H1 (cell line): ENCODE data around the gene ENTPD8. TPM values are rescaled to one million over a fixed set of nuclear protein-coding genes. Genes with fewer than 3 reads are reported as not detected.

Experiments
- CTCF ChIA-PET: fragments of 300-600 bp; sonication (Branson Sonifier 250); formaldehyde crosslinking; loops from one replicate; lab custom pipeline; 2021; ENCODE audit not compliant: partially characterized antibody; lab: Charles Lee
- POLR2A ChIA-PET: fragments of 300-600 bp; sonication (Branson Sonifier 250); formaldehyde crosslinking; loops from one replicate; lab custom pipeline; 2021; ENCODE audit warnings: inconsistent platforms; ENCODE audit not compliant: partially characterized antibody; lab: Charles Lee
- DNase-seq, 2 experiments: peaks; one replicate each; pipeline versions ENCODE4 v3.0.0 to v3.0.0-alpha.2; 2010 to 2022; ENCODE audit warnings: low spot score in 2 of 2, low read depth in 1 of 2, mixed read lengths in 1 of 2
- FAIRE-seq: peaks from 2 replicates; lab custom pipeline; 2011; peaks lifted over from hg19 to GRCh38; lab: Jason Lieb, UNC
- H2AFZ ChIP-seq: 2 replicates; pipeline ENCODE4 v1.8.1; 2012; ENCODE audit warnings: low read length, inconsistent platforms
- H2AK5ac ChIP-seq: 2 replicates; pipeline ENCODE4 v1.6.1; 2013; ENCODE audit warnings: low read depth, low read length
- H2BK120ac ChIP-seq: replicated peaks from 2 replicates; pipeline ENCODE3; 2013; ENCODE audit warnings: low read depth, low read length, inconsistent platforms
- H2BK12ac ChIP-seq: 2 replicates; pipeline ENCODE4 v1.6.1; 2013; ENCODE audit warnings: low read depth, low read length
- H2BK15ac ChIP-seq: 2 replicates; pipeline ENCODE4 v1.6.1; 2013; ENCODE audit warnings: low read length
- H2BK20ac ChIP-seq: 2 replicates; pipeline ENCODE4 v1.6.1; 2013; ENCODE audit warnings: low read length
- H2BK5ac ChIP-seq: 2 replicates; pipeline ENCODE4 v1.6.1; 2013; ENCODE audit warnings: low read depth, low read length
- H3K14ac ChIP-seq: 2 replicates; pipeline ENCODE4 v1.6.1; 2013; ENCODE audit warnings: inconsistent platforms; ENCODE audit not compliant: insufficient read length
- H3K18ac ChIP-seq: 2 replicates; pipeline ENCODE4 v1.6.1; 2013; ENCODE audit warnings: low read length; ENCODE audit errors: extremely low read depth
- H3K23ac ChIP-seq: 2 replicates; pipeline ENCODE4 v1.6.1; 2013; ENCODE audit warnings: inconsistent platforms; ENCODE audit not compliant: insufficient read length
- H3K23me2 ChIP-seq: 2 replicates; pipeline ENCODE4 v1.6.1; 2013; ENCODE audit warnings: low read depth, low read length
- H3K27ac ChIP-seq: 2 replicates; pipeline ENCODE4 v1.6.1; 2011; ENCODE audit warnings: low read depth, low read length, inconsistent platforms
- H3K27me3 ChIP-seq, 4 experiments: replicated peaks in 1 of 4; 1 replicate in 1 of 4; 2 replicates in 3 of 4; pipeline versions ENCODE4 v1.6.1 to v1.8.1; 2011 to 2013; ENCODE audit warnings: low read length in 3 of 4, mild to moderate bottlenecking in 3 of 4, inconsistent platforms in 2 of 4, mixed read lengths in 2 of 4, moderate library complexity in 1 of 4; ENCODE audit not compliant: control insufficient read depth in 3 of 4, insufficient read depth in 3 of 4; ENCODE audit errors: extremely low read depth in 1 of 4
- H3K36me3 ChIP-seq, 4 experiments: 2 replicates each; pipeline versions ENCODE4 v1.6.1 to v1.8.1; 2011 to 2013; ENCODE audit warnings: mild to moderate bottlenecking in 4 of 4, low read length in 3 of 4, moderate library complexity in 2 of 4, control low read depth in 1 of 4, inconsistent platforms in 1 of 4; ENCODE audit not compliant: insufficient read depth in 4 of 4, control insufficient read depth in 2 of 4
- H3K4ac ChIP-seq: replicated peaks from 2 replicates; pipeline ENCODE3; 2013; ENCODE audit warnings: low read length, low read depth, mixed read lengths, inconsistent platforms; ENCODE audit not compliant: insufficient read length
- H3K4me1 ChIP-seq, 4 experiments: replicated peaks in 1 of 4; 1 replicate in 1 of 4; 2 replicates in 3 of 4; pipeline versions ENCODE4 v1.6.1 to v1.8.1; 2011 to 2013; ENCODE audit warnings: low read length in 3 of 4, inconsistent platforms in 2 of 4, mixed read lengths in 1 of 4; ENCODE audit not compliant: insufficient read depth in 4 of 4, control insufficient read depth in 3 of 4
- H3K4me2 ChIP-seq, 2 experiments: 2 replicates each; pipeline versions ENCODE4 v1.6.1 to v1.8.1; 2011 to 2013; ENCODE audit warnings: low read depth in 2 of 2, low read length in 2 of 2, control low read depth in 1 of 2, inconsistent platforms in 1 of 2, mild to moderate bottlenecking in 1 of 2; ENCODE audit not compliant: insufficient read depth in 1 of 2
- H3K4me3 ChIP-seq, 4 experiments: fragments of 200-600, 300-600 bp in 1 of 4; sonication (generic), shearing (Covaris generic), sonication (Bioruptor Twin) in 1 of 4; 2 replicates each; pipeline versions ENCODE4 v1.5.1 to v1.8.1; 2011 to 2016; ENCODE audit warnings: low read length in 4 of 4, low read depth in 3 of 4, control low read depth in 2 of 4, inconsistent platforms in 2 of 4, mild to moderate bottlenecking in 2 of 4, mixed read lengths in 1 of 4, moderate library complexity in 1 of 4; ENCODE audit not compliant: insufficient read depth in 2 of 4; ENCODE audit errors: extremely low read depth in 1 of 4
- H3K56ac ChIP-seq: replicated peaks from 2 replicates; pipeline ENCODE3; 2013; ENCODE audit warnings: low read depth, mild to moderate bottlenecking, mixed read lengths, low read length, inconsistent platforms; ENCODE audit not compliant: insufficient read length
- H3K79me1 ChIP-seq: 2 replicates; pipeline ENCODE4 v1.6.1; 2013; ENCODE audit warnings: low read depth, low read length, control low read depth
- H3K79me2 ChIP-seq, 2 experiments: 2 replicates each; pipeline versions ENCODE4 v1.6.1 to v1.8.1; 2012 to 2013; ENCODE audit warnings: low read length in 2 of 2, mild to moderate bottlenecking in 2 of 2, inconsistent platforms in 1 of 2; ENCODE audit not compliant: insufficient read depth in 2 of 2, control insufficient read depth in 1 of 2
- H3K9ac ChIP-seq, 4 experiments: replicated peaks in 1 of 4; 1 replicate in 1 of 4; 2 replicates in 3 of 4; pipeline versions ENCODE4 v1.6.1 to v1.8.1; 2011 to 2013; ENCODE audit warnings: low read depth in 3 of 4, low read length in 3 of 4, control low read depth in 2 of 4, mild to moderate bottlenecking in 2 of 4, moderate library complexity in 2 of 4, inconsistent platforms in 1 of 4; ENCODE audit errors: extremely low read depth in 1 of 4
- H3K9me3 ChIP-seq, 2 experiments: 2 replicates each; pipeline versions ENCODE4 v1.6.1 to v1.8.1; 2012 to 2013; ENCODE audit warnings: mild to moderate bottlenecking in 2 of 2, moderate library complexity in 2 of 2, control low read depth in 1 of 2, inconsistent platforms in 1 of 2, low read depth in 1 of 2, low read length in 1 of 2, mixed read lengths in 1 of 2; ENCODE audit not compliant: insufficient read depth in 2 of 2
- H4K20me1 ChIP-seq, 2 experiments: replicated peaks in 1 of 2; 2 replicates each; pipeline versions ENCODE3 to v1.8.1; 2011 to 2013; ENCODE audit warnings: inconsistent platforms in 2 of 2, low read length in 2 of 2, mild to moderate bottlenecking in 1 of 2; ENCODE audit not compliant: insufficient read depth in 2 of 2, control insufficient read depth in 1 of 2
- H4K5ac ChIP-seq: 2 replicates; pipeline ENCODE4 v1.6.1; 2013; ENCODE audit warnings: low read length, low read depth, mixed read lengths, inconsistent platforms; ENCODE audit not compliant: insufficient read length
- H4K8ac ChIP-seq: 2 replicates; pipeline ENCODE4 v1.8.0; 2013; ENCODE audit warnings: mild to moderate bottlenecking, moderate library complexity, low read length, inconsistent platforms; ENCODE audit not compliant: insufficient read depth; ENCODE audit errors: extremely low read depth
- H4K91ac ChIP-seq: replicated peaks from 2 replicates; pipeline ENCODE3; 2013; ENCODE audit warnings: low read length, mixed read lengths, inconsistent platforms; ENCODE audit not compliant: insufficient read length
- BACH1 ChIP-seq: IDR thresholded peaks from 2 replicates; pipeline ENCODE4 v1.6.1; 2012; ENCODE audit warnings: low read length, improper control_type of control experiment
- CHD2 ChIP-seq: IDR thresholded peaks from 2 replicates; pipeline ENCODE4 v1.6.1; 2012; ENCODE audit warnings: low read length, improper control_type of control experiment
- EGR1 ChIP-seq: IDR thresholded peaks from 2 replicates; pipeline ENCODE4 v1.6.1; 2011; ENCODE audit warnings: low read depth, low read length, borderline replicate concordance
- EP300 ChIP-seq, 2 experiments: IDR thresholded peaks; 1 replicate in 1 of 2; 2 replicates in 1 of 2; pipeline ENCODE4 v1.6.1; 2011 to 2012; ENCODE audit warnings: low read depth in 2 of 2, low read length in 2 of 2, mild to moderate bottlenecking in 2 of 2, borderline replicate concordance in 1 of 2, inconsistent platforms in 1 of 2, moderate library complexity in 1 of 2
- EZH2 ChIP-seq: fragments of 200-600 bp; sonication (generic); IDR thresholded peaks from 2 replicates; pipeline ENCODE4 v1.7.1; 2012; ENCODE audit warnings: low read depth, mild to moderate bottlenecking, moderate library complexity, low read length, inconsistent platforms; ENCODE audit not compliant: severe bottlenecking
- FOSL1 ChIP-seq: IDR thresholded peaks from 2 replicates; pipeline ENCODE4 v1.6.1; 2011; ENCODE audit warnings: mild to moderate bottlenecking, low read depth, low read length, moderate library complexity; ENCODE audit not compliant: insufficient read depth
- GABPA ChIP-seq: IDR thresholded peaks from 2 replicates; pipeline ENCODE4 v1.6.1; 2011; ENCODE audit warnings: mild to moderate bottlenecking, low read length, moderate library complexity, borderline replicate concordance; ENCODE audit not compliant: insufficient read depth
- NRF1 ChIP-seq: IDR thresholded peaks from 2 replicates; pipeline ENCODE4 v1.6.1; 2011; ENCODE audit warnings: mild to moderate bottlenecking, low read depth, low read length, improper control_type of control experiment
- SAP30 ChIP-seq: fragments of 300-600 bp; sonication (generic); IDR thresholded peaks from 2 replicates; pipeline ENCODE4 v1.7.1; 2012; ENCODE audit warnings: low read length, moderate library complexity, mild to moderate bottlenecking, inconsistent platforms; ENCODE audit not compliant: insufficient read depth, insufficient replicate concordance
- SRF ChIP-seq: IDR thresholded peaks from 2 replicates; pipeline ENCODE4 v1.6.1; 2011; ENCODE audit warnings: mild to moderate bottlenecking, low read depth, low read length, moderate library complexity
- SUZ12 ChIP-seq: fragments of 200-600 bp; sonication (generic); IDR thresholded peaks from 2 replicates; pipeline ENCODE4 v1.6.1; 2012; ENCODE audit warnings: mild to moderate bottlenecking, inconsistent platforms, low read length, moderate library complexity, mixed read lengths
- ZNF274 ChIP-seq: IDR thresholded peaks from 2 replicates; pipeline ENCODE4 v1.7.0; 2012; ENCODE audit warnings: low read length, borderline replicate concordance; ENCODE audit errors: extremely low read depth
- WGBS, 2 experiments: shearing (Covaris generic) in 1 of 2; methylation state at CpG; one replicate each; pipeline versions ENCODE4 v1.1.6 to v1.1.7; 2013 to 2015; ENCODE audit warnings: low lambda C conversion rate in 2 of 2, mixed read lengths in 2 of 2, inconsistent platforms in 1 of 2, low coverage in 1 of 2, missing lambda C conversion rate in 1 of 2; ENCODE audit not compliant: insufficient replicate concordance in 2 of 2, insufficient coverage in 1 of 2, insufficient read length in 1 of 2; ENCODE audit errors: extremely low coverage in 1 of 2, missing lambda C conversion rate in 1 of 2; 5-methylcytosine and 5-hydroxymethylcytosine counted together
- polyA plus RNA-seq, 7 experiments: library from polyadenylated mRNA; depleted of rRNA in 3 of 7; stranded (reverse) in 5 of 7; unstranded in 2 of 7; fragments of >200 nt in 5 of 7; fragments of 200-250 nt in 2 of 7; gene quantifications; 1 replicate in 5 of 7; 2 replicates in 1 of 7; 4 replicates in 1 of 7; pipeline versions ENCODE4 v1.2.1 to v1.2.3, GENCODE V29; 2011 to 2013; ENCODE audit warnings: missing spikeins in 2 of 7, mixed read lengths in 2 of 7
- total RNA-seq: library from RNA; stranded (reverse); fragmentation: NEBNext Ultra II Directional; extraction: Animal tissue kit (Norgen Biotek cat#: 25700); gene quantifications from 2 replicates; pipeline ENCODE4 v1.2.1, GENCODE V29; 2021

The ENTPD8 gene
- total and polyA plus RNA-seq, 2 of the 8 experiments (the other 6 are each of a cell fraction or from before 2014, with no cell fraction given), result 0.48 to 0.51 TPM

GRCh38 chr9:137486545-137487453 lies 45.6 kb upstream of the ENTPD8 start:
- H3K79me2 ChIP-seq, result no peaks in the 10 kb centered on the region
- H3K14ac ChIP-seq, result no peak overlapping the region
- ChIA-PET CTCF (interaction anchor here (0.9 to 1.2 kb wide), 3 partner anchors 8 to 30 kb away, joined by 3 read pairs; no protein-coding TSS in a partner anchor), POLR2A (no interaction called here)
- no peak overlapping the region for H4K91ac ChIP-seq
- no peaks in the 10 kb centered on the region for H3K9me3 ChIP-seq
- no peaks in the 10 kb centered on the region for H3K4me1 ChIP-seq
- no peak overlapping the region for H2BK12ac ChIP-seq
- H3K27me3 ChIP-seq, result no peaks in the 10 kb centered on the region; a peak in 1 of 7 replicates
- no peak overlapping the region for H2BK5ac ChIP-seq
- H3K4ac ChIP-seq, result no peak overlapping the region
- H2BK15ac ChIP-seq, result no peak overlapping the region
- no peak for DNase-seq
- H2AK5ac ChIP-seq, result no peak overlapping the region
- no peak overlapping the region for H3K9ac ChIP-seq
- no peak overlapping the region for H2AFZ ChIP-seq
- WGBS, 2 experiments, result 93% methylated on average over 28 of the region's 35 CpGs; no CpG with 5 or more reads in 1 of the 2 experiments
- no peak overlapping the region for H4K8ac ChIP-seq
- no peak overlapping the region for H3K56ac ChIP-seq
- H4K5ac ChIP-seq, result no peak overlapping the region
- H2BK20ac ChIP-seq, result no peak overlapping the region
- no peak overlapping the region for H3K23ac ChIP-seq
- H3K4me3 ChIP-seq, result no peak overlapping the region
- H3K23me2 ChIP-seq, result no peaks in the 10 kb centered on the region
- no peak overlapping the region for H3K4me2 ChIP-seq
- H3K79me1 ChIP-seq, result no peaks in the 10 kb centered on the region
- peaks cover 0 to 1% of the 10 kb centered on the region in 2 experiments for H4K20me1 ChIP-seq
- H3K36me3 ChIP-seq, result no peaks in the 10 kb centered on the region
- FAIRE-seq, result no peak
- H2BK120ac ChIP-seq, result no peak overlapping the region
- H3K18ac ChIP-seq, result no peak overlapping the region
- no peak overlapping the region for H3K27ac ChIP-seq
- TF ChIP-seq EP300 (IDR thresholded peaks at IDR 0.05; ENCODE audit: borderline replicate concordance in 1 of 2, low read depth in 2 of 2, low read length in 2 of 2), result no peak
- TF ChIP-seq BACH1, result no peak
- no peak for TF ChIP-seq FOSL1
- TF ChIP-seq EGR1, result no peak
- TF ChIP-seq EZH2, result no peak
- TF ChIP-seq SRF, result no peak
- no peak for TF ChIP-seq GABPA
- no peak for TF ChIP-seq SAP30
- TF ChIP-seq CHD2, result no peak
- TF ChIP-seq NRF1, result no peak
- no peak for TF ChIP-seq SUZ12
- TF ChIP-seq ZNF274, result no peak
